Measurements from ENCODE around the gene ELL2.

The ELL2 gene

GRCh38 chr5:95961617-95962474, at the start of gene ELL2:
Gene ELL2 (minus strand): TSS chr5:95961851. CDS start chr5:95961721, 130 bp downstream.
- DNase-seq = peak; percentile 86

- no peak for DNase-seq
These were observed 47.5 kb upstream of the ELL2 start for GRCh38 chr5:96008987-96009647.

- no peak for DNase-seq
These were observed 46.8 kb upstream of the ELL2 start for GRCh38 chr5:96008487-96008886.

- no peak for DNase-seq
These were observed 45.4 kb upstream of the ELL2 start for GRCh38 chr5:96007051-96007450.

- no peak for DNase-seq
These were observed 44.6 kb upstream of the ELL2 start for GRCh38 chr5:96006291-96006690.

- no peak for DNase-seq
These were observed 43.1 kb upstream of the ELL2 start for GRCh38 chr5:96004754-96005153.

GRCh38 chr5:96004087-96004486, 42.4 kb upstream of the ELL2 start:
- DNase-seq = no peak

GRCh38 chr5:96001262-96001661, 39.6 kb upstream of the ELL2 start:
- DNase-seq = no peak

- DNase-seq = no peak
These were observed 38.7 kb upstream of the ELL2 start for GRCh38 chr5:96000308-96000707.

GRCh38 chr5:95996904-95997723, 35.5 kb upstream of the ELL2 start:
- no peak for DNase-seq

GRCh38 chr5:95995962-95996489, 34.4 kb upstream of the ELL2 start:
- DNase-seq = no peak

GRCh38 chr5:95993776-95994175, 32.1 kb upstream of the ELL2 start:
- DNase-seq = no peak

GRCh38 chr5:95993266-95993665, 31.6 kb upstream of the ELL2 start:
- no peak for DNase-seq

- DNase-seq = no peak
These were observed 27.8 kb upstream of the ELL2 start for GRCh38 chr5:95989283-95990048.

GRCh38 chr5:95988877-95989276, 27.2 kb upstream of the ELL2 start:
- no peak for DNase-seq

GRCh38 chr5:95988094-95988493, 26.4 kb upstream of the ELL2 start:
- no peak for DNase-seq

GRCh38 chr5:95986937-95987520, 25.4 kb upstream of the ELL2 start:
- no peak for DNase-seq

GRCh38 chr5:95986001-95986400, 24.4 kb upstream of the ELL2 start:
- no peak for DNase-seq

GRCh38 chr5:95985249-95985648, 23.6 kb upstream of the ELL2 start:
- DNase-seq = no peak

- no peak for DNase-seq
These were observed 22.8 kb upstream of the ELL2 start for GRCh38 chr5:95984287-95984938.

GRCh38 chr5:95983509-95983908, 21.9 kb upstream of the ELL2 start:
- DNase-seq = no peak

GRCh38 chr5:95983080-95983479, 21.4 kb upstream of the ELL2 start:
- no peak for DNase-seq
